Stimulated activated naive CD4-positive, alpha-beta T cell (primary cell): ENCODE measurements around the gene C16orf74.

Experiments
- DNase-seq, 6 experiments: peaks; one replicate each; lab custom pipeline; 2025; lab: John Stamatoyannopoulos, UW

The C16orf74 gene

DNA sequence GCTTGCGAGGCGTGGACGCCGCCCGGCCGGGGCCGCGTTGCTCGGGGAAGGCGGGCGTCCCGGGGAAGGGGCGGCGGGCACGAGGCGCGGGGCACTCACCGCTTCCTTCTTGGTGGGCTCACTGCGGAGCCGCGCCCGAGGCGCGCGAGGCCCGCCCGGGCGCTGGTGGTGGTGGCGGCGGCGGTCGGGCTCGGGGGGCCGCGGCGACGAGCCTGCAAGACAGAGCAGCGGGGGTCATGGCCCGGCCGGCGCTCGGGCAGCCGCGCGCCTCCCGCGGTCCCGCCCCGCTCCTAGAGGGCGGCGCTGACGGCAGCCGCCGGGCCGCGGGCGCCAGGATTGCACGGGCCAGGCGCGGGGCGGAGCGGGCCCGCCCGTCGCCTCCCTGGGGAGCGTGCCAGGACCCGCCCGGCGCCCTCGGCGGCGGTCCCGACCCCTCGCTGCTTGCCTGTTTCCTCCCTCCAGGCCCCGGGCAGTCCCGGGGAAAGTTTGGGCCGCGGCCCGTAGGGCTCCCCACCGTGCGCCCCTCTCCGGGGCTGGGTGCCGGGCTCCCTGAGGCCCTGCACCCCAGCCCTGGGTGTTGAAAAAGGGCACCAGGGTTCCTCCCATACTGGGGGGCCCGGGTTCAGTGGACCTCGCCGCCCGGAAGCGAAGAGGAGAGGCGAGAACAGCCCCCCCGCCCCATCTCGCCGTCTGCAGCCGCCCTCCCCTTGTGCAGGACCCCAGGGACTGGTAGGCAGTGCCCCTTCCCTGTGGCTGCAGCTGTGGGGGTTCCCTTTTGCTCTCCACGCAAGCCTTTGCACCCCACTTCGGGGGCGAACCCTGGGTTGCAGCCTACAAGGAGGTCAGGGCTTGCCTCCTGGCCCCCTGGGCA, at the start of gene C16orf74:
Gene C16orf74, minus strand, starts transcription at position 270 of the 871 bp plus-strand sequence. CDS start 15,879 bp downstream, outside the sequence.
- DNase-seq: no peak

DNA sequence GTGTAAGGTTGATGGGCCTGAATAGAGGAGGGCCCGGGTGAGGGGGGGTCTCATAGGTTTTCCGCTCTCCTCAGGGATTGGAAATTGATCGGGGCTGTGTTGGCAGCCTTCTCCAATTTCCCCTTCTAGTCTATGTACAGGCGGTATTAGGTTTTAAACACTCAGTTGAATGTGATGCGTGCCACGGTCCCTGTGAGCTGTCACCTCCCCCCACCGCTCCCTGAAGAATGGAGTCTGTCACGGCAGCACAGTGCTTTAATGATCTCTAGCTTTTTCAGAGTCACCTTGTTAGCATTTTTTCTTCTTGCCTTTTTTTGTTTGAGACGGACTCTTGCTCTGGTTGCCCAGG, 49.4 kb upstream of the C16orf74 start:
- peak in 1 of 6 experiments; percentile 54 for DNase-seq

- peak; percentile 84 to 90 (median 86) for DNase-seq
Observed at GRCh38 chr16:85799497-85800320, 48.8 kb upstream of the C16orf74 start, which contains the start of the genes COX4I1 and EMC8. Gene COX4I1 (plus strand): TSS chr16:85799695. CDS start chr16:85801206, 1,511 bp downstream. Gene EMC8 (minus strand): TSS chr16:85799544. CDS start chr16:85799295, 249 bp downstream.

DNA sequence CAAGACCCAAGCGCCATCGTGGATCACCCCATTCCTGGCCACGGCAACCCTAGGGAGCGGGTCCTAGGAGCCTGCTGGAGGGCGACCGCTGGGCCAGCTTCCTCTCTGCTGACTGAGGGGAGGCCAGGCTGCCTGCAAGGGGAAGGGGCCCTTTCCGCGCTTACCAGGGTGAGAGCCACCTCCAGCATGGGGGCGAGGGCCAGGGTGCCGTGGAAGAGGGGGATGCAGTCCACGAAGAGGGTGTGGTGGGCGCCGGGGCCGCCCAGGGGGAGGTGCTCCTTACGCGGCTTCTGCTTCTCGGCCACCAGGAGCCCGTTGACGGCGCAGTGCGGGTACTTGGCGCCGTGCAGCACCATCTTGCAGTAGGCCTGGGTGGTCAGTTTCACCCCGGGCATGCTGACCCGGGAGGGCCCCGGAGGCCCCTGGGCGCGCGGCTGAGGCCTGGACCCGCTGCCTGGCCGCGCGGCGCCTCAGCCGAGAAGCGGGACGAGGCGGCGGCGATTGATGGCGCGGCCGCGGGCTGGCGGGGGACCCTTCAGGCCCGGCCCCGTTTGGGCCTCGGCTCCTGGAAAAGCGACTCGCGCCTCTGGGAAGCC, 48.1 kb upstream of the C16orf74 start:
- DNase-seq: peak in 3 of 6 experiments; percentile 33 to 46 (median 35)

- no peak for DNase-seq
Observed at GRCh38 chr16:85798283-85798776, 47.4 kb upstream of the C16orf74 start.

DNA sequence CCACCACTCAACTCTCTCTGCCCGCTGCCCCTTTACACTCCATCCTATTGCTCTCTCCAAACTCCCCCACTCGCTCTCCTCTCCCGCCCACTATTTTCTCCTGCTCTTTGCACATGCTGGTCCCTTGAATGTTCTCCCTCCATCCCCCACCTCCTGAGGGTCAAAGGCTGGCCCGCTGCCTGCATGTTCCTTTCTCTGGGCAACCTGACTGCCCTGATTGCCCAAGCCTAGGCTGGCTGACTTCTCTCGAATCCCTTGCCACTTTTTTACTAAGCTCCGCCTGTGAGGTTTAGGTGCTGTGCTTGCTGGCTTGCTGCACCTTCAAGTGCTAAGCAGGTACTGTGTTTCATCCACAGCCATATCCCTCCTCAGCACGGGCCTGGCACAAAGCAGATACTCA, 45.7 kb upstream of the C16orf74 start:
- no peak for DNase-seq

DNA sequence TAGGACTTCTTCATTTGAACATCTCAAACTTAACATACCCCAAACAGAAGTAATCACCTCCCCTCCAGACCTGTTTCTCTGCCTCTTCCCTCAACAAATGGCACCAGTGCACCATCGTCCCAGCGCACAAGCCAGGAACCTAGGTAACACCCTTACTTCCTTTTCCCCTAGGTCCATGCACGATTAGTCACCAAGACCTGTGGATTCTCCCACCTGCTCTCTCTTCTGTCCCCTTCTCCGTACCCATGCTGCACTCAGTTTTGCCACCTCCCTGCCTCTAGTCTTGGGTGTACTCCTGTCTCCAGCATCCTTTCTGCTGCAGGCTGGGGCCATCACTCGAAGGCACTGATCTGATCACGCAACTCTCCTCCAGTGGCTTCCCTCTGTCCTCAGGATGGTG, 45.3 kb upstream of the C16orf74 start:
- no peak for DNase-seq

- DNase-seq: no peak
Observed at GRCh38 chr16:85794696-85795095, 43.8 kb upstream of the C16orf74 start.

- no peak for DNase-seq
Observed at GRCh38 chr16:85793662-85794298, 42.9 kb upstream of the C16orf74 start.

DNA sequence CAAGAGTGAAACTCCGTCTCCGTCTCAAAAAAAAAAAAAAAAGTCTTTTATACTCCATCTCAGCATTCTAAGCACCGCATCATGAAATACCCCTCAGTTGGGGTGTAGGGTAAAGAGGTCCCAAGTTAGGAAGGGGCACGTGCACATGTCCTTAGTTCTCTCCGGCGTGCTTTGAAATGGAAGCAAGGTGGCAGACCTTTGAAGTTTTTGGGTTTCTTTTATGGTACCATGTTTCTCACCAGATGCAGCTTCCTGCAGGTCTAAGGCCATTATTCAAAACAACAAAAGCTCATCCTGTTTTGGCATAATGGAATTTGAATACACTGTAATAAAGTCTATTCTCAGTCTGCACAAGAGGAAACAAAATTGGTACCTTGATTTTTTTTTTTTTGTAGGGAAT, 38.9 kb upstream of the C16orf74 start:
- DNase-seq: peak in 2 of 6 experiments; percentile 21

- no peak for DNase-seq
Observed at GRCh38 chr16:85788819-85789218, 37.9 kb upstream of the C16orf74 start.

- no peak for DNase-seq
Observed at GRCh38 chr16:85785927-85786326, 35.0 kb upstream of the C16orf74 start.

- no peak for DNase-seq
Observed at GRCh38 chr16:85784813-85785212, 33.9 kb upstream of the C16orf74 start.

GRCh38 chr16:85783441-85783840, 32.5 kb upstream of the C16orf74 start:
- no peak for DNase-seq

GRCh38 chr16:85782451-85782850, 31.6 kb upstream of the C16orf74 start:
- no peak for DNase-seq

DNA sequence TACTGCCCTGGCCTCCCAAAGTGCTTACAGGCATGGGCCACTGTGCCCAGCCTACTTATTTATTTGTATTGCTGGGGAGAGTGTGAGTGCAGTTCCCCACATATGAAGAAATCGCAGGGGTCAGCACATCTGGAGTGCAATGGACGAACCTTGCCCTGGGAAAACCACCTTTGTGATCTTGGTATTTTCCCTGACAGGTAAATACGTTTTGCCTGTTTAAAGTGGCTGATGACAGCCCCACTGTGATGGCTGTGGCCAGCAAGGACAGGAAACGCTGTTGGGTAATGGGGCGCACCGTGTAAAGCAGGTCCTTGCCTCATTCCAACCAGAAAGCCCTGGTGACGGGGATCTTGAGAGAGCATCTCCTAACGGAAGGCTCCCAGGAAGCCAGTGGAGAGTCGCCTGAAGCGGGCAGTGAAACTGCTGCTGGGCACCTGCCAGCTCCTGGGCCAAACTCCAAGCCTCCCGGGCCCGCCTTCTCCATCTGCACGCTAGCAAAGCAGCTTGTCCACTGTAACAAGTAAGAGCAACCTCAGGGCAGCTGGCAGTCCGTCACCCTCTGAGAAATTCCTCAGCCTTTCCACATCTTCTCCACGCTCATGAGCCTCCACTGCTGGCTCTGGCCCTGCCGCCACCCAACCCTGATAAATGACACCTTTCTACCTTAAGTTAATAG, 30.9 kb upstream of the C16orf74 start:
- no peak for DNase-seq

GRCh38 chr16:85781156-85781555, 30.3 kb upstream of the C16orf74 start:
- no peak for DNase-seq

DNA sequence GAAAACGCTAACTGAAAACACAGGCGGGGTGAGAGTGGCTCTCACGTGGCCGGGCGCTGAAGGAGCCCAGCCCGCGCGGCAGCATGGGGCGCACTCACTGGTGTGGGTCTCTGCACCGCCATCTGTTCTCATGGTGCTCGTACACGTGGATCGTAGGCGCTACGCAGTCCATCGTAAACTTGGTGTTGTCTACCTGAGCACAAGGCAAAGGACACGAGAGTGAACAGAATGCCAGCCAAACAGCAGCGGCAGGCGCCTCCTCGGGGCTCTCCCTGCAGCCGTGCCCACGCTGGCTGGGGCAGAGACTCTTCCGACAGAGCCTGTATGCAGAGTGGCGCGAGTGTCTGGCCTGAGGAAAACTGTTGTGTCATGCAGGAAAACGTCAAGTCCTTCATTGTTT, 29.4 kb upstream of the C16orf74 start:
- DNase-seq: no peak

DNA sequence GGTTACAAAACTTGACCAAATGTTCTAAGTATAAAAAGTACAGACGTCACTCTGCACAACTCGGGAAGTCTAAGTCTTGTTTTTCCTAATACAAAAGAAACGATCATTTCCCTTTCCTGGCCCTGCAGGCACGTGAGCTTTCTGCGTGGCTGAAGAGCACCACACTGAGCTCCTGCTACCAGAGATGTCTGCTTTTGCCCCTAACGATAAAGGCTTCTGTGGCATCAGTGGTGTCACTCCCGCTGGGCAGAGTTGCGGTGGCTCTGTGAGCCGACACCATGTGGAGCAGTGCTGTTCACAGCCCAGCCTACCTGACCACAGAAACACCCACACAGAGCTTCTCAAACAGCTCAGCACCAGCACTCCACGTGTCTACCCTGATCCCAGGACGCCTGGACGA, 28.0 kb upstream of the C16orf74 start:
- DNase-seq: no peak

DNA sequence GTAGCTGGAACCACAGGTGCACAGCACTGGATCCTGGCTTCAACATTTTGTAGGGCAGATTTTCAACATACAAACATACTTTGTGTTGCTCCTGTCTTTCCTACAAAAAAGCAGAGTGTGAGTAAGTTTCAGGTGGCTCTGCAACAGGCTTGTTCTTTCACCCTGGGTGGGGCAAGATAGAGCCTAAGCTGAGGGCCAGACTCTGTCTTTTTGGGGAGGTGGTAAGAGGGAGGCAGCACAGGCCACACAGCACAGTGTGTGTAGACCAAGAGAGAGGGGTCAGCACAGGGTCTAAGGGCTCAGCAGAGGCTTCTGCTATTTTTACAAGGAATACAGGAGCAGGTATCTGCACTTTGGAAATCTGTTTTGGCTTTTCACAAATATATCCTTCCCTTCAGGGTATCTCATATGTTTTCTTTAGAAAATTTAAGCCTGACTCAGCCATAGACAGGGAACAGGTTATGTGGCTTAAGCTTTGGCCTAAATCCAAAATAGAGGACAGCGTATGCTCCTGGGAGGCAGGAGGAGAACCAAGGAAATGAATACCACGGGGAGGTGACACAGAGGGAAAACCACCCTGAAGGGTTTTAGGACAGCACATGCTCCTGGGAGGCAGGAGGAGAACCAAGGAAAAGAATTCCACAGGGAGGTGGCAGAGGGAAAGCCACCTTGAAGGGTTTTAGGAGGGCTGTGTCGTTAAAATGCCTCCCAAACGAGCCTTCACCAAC, 26.9 kb upstream of the C16orf74 start:
- DNase-seq: no peak
